Measurements from ENCODE around the gene QSOX1.

- TF ChIP-seq CTCF (IDR thresholded peaks at IDR 0.05) (no peak), POLR2AphosphoS5 (IDR thresholded peaks at IDR 0.05) (no peak), POLR2A (IDR thresholded peaks at IDR 0.05) (no peak), EP300 (IDR thresholded peaks at IDR 0.05; ENCODE audit: low read depth) (no peak)
Measured at GRCh38 chr1:180131510-180131909, 23.2 kb upstream of the QSOX1 start.

Data from transverse colon (tissue), 4 donors.